GM21786 (cell line): ENCODE results near the gene TRAPPC2.
A peak's percentile ranks its signal among the peaks of the same experiment; 100 is the strongest.
"Not testable (repeated sequence)": the region's sequence is repeated elsewhere in the genome, so short reads cannot be mapped to it uniquely, and the experiment has no call there.

ENCODE experiments used
- ATAC-seq: cut with Tn5 transposase; IDR thresholded peaks from one replicate; pipeline ENCODE4 v1.9.1; 2021; ENCODE audit not compliant: unreplicated experiment

The TRAPPC2 gene

GRCh38 chrX:13748486-13748885 lies 14.1 kb upstream of the TRAPPC2 start:
- no peak for ATAC-seq

GRCh38 chrX:13747836-13748235 lies 13.4 kb upstream of the TRAPPC2 start:
- ATAC-seq: no peak

- peak; percentile 91 for ATAC-seq
Observed at GRCh38 chrX:13742397-13743176, 8.2 kb upstream of the TRAPPC2 start.

- ATAC-seq: no peak
Observed at GRCh38 chrX:13741695-13742094, 7.3 kb upstream of the TRAPPC2 start.

- no peak for ATAC-seq
Observed at GRCh38 chrX:13733506-13733905, 914 bp downstream of the TRAPPC2 start.

GRCh38 chrX:13732246-13733067 lies 2.0 kb downstream of the TRAPPC2 start:
- ATAC-seq: no peak

- ATAC-seq: not testable (repeated sequence)
Observed at GRCh38 chrX:13730523-13730922, 3.9 kb downstream of the TRAPPC2 start.

GRCh38 chrX:13726583-13726982 lies 7.8 kb downstream of the TRAPPC2 start:
- ATAC-seq: not testable (repeated sequence)

GRCh38 chrX:13724878-13725277 lies 9.5 kb downstream of the TRAPPC2 start:
- ATAC-seq: not testable (repeated sequence)

GRCh38 chrX:13721819-13722519 lies 12.5 kb downstream of the TRAPPC2 start:
- ATAC-seq: no peak

GRCh38 chrX:13721371-13721770 lies 13.0 kb downstream of the TRAPPC2 start:
- no peak for ATAC-seq

- ATAC-seq: no peak
Observed at GRCh38 chrX:13719192-13719856, 15.1 kb downstream of the TRAPPC2 start.

- no peak for ATAC-seq
Observed at GRCh38 chrX:13717700-13718472, 16.5 kb downstream of the TRAPPC2 start.

GRCh38 chrX:13716905-13717304 lies 17.5 kb downstream of the TRAPPC2 start:
- ATAC-seq: no peak

- ATAC-seq: no peak
Observed at GRCh38 chrX:13716455-13716854, 18.0 kb downstream of the TRAPPC2 start.

GRCh38 chrX:13711141-13711540 lies 23.3 kb downstream of the TRAPPC2 start:
- no peak for ATAC-seq

GRCh38 chrX:13703589-13703988 lies 30.8 kb downstream of the TRAPPC2 start:
- ATAC-seq: no peak

GRCh38 chrX:13703135-13703534 lies 31.3 kb downstream of the TRAPPC2 start:
- no peak for ATAC-seq

GRCh38 chrX:13702111-13702789 lies 32.2 kb downstream of the TRAPPC2 start:
- no peak for ATAC-seq

GRCh38 chrX:13700380-13700779 lies 34.0 kb downstream of the TRAPPC2 start:
- ATAC-seq: no peak
